Testis (tissue), 3 donors: ENCODE data around the gene DNAJB8. TPM values are rescaled to one million over a fixed set of nuclear protein-coding genes. Genes with fewer than 3 reads are reported as not detected.

Experiments
- DNase-seq: peaks from one replicate; pipeline ENCODE4 v3.0.0-alpha.2; 2019
- H3K27ac ChIP-seq, 2 donors: fragments of 200-600 bp; sonication (generic); one replicate each; pipeline ENCODE4 v1.5.1; 2019
- H3K27me3 ChIP-seq: fragments of 200-600 bp; sonication (generic); one replicate; pipeline ENCODE4 v1.5.1; 2019
- H3K36me3 ChIP-seq: fragments of 200-600 bp; sonication (generic); one replicate; pipeline ENCODE4 v1.5.1; 2017; ENCODE audit warnings: low read depth; ENCODE audit errors: missing control alignments
- H3K4me1 ChIP-seq: fragments of 200-600 bp; sonication (generic); one replicate; pipeline ENCODE4 v1.5.1; 2019
- H3K4me3 ChIP-seq, 2 donors: fragments of 200-600 bp; sonication (generic); one replicate each; pipeline ENCODE4 v1.5.1; 2017 to 2019
- H3K9me3 ChIP-seq: fragments of 200-600 bp; sonication (generic); one replicate; pipeline ENCODE4 v1.5.1; 2017
- POLR2A ChIP-seq: fragments of 450-650 bp; IDR thresholded peaks from one replicate; pipeline ENCODE4 v1.6.1; 2017; ENCODE audit warnings: antibody characterized with exemption, mild to moderate bottlenecking, moderate library complexity
- whole genome bisulfite sequencing, 2 donors: methylation state at CpG; one replicate each; pipeline ENCODE4 v1.1.5; 2018; 5-methylcytosine and 5-hydroxymethylcytosine counted together
- intact Hi-C: fragments of 100-400 bp; cut with DNase I; formaldehyde crosslinking; loops from one replicate; pipeline ENCODE4 v1.15.1; 2023; ENCODE audit warnings: low total_unique reads
- polyA plus RNA-seq: library from polyadenylated mRNA; stranded (reverse); fragments of 350-450 nt; fragmentation: Illumina TruSeq; extraction: RNeasy Lipid Tissue Mini Kit (QIAGEN cat#74804); gene quantifications from one replicate; pipeline ENCODE4 v1.2.3, GENCODE V29; 2014; ENCODE audit warnings: low read depth, low replicate concordance; ENCODE audit not compliant: insufficient read depth
- total RNA-seq, 2 donors: library from RNA; depleted of rRNA; stranded (reverse); fragments of >200 nt; gene quantifications; one replicate each; pipeline ENCODE4 v1.2.3, GENCODE V29; 2016
- TF ChIP-seq, protein P1 (sequence below), 3 experiments: fragments of 450-650 bp in 2 of 3; fragments of 200-600 bp in 1 of 3; sonication (generic) in 1 of 3; IDR thresholded peaks; one replicate each; pipeline ENCODE4 v1.5.1; 2016 to 2019; ENCODE audit warnings: antibody characterized with exemption in 3 of 3, mild to moderate bottlenecking in 2 of 3, moderate library complexity in 1 of 3

The DNAJB8 gene
- total and polyA plus RNA-seq, 3 donors from 2014 or later = 18.3 to 75.0 (median 46.0) TPM

DNA sequence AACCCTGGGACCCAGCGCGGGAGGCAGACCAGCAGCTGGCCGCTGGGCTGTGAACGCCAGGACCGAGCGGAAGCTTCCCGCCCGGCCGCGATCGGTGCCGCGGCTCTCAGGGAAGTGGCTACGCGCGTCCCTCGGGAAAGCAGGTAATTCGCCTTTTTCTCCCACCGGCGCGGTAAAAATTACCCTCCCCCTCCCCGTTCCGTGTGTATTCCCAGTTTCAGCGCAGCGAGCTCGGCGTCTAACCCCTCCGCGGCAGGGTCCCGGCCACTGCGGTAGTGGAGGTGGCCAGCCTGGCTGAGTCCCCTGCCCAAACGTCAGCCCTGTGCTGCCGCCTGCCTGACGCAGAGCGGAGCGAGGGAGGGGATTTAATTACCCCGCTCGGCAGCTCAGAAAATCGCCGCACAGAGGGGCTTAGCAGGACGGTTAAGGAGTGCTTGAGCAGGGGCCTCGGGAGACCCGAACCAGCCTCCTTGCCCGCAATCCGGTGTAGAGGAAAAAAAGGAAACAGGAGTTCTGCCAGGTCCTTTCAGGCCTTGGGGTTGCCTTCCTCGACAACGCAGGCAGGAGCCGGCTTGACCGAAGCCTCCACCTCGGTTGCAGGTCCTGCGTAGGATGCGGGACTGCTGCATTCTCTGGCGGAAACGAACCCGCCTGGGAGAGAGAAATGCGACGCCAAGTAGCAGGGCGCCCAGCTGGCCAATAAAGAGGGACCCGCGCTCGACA lies 23.4 kb upstream of the DNAJB8 start:
- TF ChIP-seq POLR2A = no peak
- TF ChIP-seq, protein P1, sequence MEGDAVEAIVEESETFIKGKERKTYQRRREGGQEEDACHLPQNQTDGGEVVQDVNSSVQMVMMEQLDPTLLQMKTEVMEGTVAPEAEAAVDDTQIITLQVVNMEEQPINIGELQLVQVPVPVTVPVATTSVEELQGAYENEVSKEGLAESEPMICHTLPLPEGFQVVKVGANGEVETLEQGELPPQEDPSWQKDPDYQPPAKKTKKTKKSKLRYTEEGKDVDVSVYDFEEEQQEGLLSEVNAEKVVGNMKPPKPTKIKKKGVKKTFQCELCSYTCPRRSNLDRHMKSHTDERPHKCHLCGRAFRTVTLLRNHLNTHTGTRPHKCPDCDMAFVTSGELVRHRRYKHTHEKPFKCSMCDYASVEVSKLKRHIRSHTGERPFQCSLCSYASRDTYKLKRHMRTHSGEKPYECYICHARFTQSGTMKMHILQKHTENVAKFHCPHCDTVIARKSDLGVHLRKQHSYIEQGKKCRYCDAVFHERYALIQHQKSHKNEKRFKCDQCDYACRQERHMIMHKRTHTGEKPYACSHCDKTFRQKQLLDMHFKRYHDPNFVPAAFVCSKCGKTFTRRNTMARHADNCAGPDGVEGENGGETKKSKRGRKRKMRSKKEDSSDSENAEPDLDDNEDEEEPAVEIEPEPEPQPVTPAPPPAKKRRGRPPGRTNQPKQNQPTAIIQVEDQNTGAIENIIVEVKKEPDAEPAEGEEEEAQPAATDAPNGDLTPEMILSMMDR (IDR thresholded peaks at IDR 0.05) = no peak
- H3K4me3 ChIP-seq = peak overlapping the region; percentile 41 to 60
- H3K36me3 ChIP-seq = no peaks in the 10 kb centered on the region
- H3K27ac ChIP-seq = peak overlapping the region in 1 of 2 donors; percentile 45
- H3K9me3 ChIP-seq = no peaks in the 10 kb centered on the region
- peaks cover 30% of the 10 kb centered on the region for H3K4me1 ChIP-seq
- no peak for DNase-seq
- no peaks in the 10 kb centered on the region for H3K27me3 ChIP-seq
- intact Hi-C loops = loop anchor here (10.0 kb wide), 1 partner anchor 415 kb away; no protein-coding TSS in a partner anchor
- WGBS, 2 donors = 3 to 6% methylated on average over 33 to 58 of the region's 61 CpGs

DNA sequence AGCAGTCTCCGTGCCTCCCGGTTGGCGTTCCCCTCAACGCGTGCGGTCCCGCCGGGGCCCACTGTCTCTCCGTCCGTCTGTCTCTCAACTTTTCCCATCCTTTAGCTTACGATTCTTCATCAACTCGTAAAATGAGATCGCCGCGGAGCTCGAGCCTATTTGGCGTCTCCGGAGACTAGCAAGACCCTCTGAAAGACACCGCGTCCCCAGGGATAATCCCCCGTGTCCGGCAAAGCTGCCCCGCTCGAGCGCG lies 22.9 kb upstream of the DNAJB8 start:
- DNase-seq = no peak
- Histone ChIP-seq H3K27me3 (no peaks in the 10 kb centered on the region), H3K36me3 (no peaks in the 10 kb centered on the region), H3K9me3 (no peaks in the 10 kb centered on the region), H3K27ac (peak overlapping the region in 1 of 2 donors; percentile 45), H3K4me3 (peak overlapping the region; percentile 41 to 60), H3K4me1 (peaks cover 30% of the 10 kb centered on the region)
- WGBS, 2 donors = 0 to 2% methylated on average over 10 to 20 of the region's 26 CpGs
- intact Hi-C loops = no loop called here
- TF ChIP-seq, protein P1 (IDR thresholded peaks at IDR 0.05) = no peak
- no peak for TF ChIP-seq POLR2A

DNA sequence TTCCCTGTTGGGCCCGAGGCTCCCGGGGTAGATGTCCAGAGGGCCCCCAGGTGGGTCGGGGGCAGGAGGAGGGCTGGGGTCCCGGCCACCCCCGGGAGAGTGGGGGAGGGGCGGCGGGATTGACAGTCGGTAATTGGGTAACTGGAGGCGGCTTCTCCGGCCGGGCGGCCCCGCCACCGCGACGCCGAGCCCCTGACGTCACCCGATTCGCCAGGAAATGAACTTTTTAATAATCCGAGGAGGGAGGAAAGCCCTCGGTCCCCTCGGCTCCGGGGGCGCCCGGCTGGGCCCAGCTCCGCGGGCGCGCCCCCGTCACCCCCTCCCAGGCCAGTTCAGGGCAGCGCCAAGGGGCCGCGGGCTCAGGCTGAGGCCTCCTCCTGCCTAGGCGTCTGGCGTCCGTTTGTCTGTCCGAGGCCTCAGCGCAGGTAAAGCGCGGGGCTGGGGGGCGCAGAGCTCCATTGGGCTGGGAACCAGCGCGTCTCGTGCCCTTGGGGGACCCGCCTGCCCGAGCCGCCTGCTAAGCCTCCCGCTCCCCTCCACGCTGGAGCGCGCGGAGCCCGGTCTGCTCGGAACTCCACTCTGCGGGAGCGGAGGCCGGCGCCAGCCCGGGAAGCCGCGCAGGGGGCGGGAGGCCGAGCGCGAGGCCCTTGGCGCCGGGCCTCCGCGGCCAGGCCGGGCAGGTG lies 22.4 kb upstream of the DNAJB8 start:
- no peak for TF ChIP-seq POLR2A
- TF ChIP-seq, protein P1 (IDR thresholded peaks at IDR 0.05) = no peak
- WGBS, 2 donors = 1 to 2% methylated on average over 23 to 58 of the region's 71 CpGs
- no peaks in the 10 kb centered on the region for H3K9me3 ChIP-seq
- peak overlapping the region in 1 of 2 donors; percentile 45 for H3K27ac ChIP-seq
- peaks cover 30% of the 10 kb centered on the region for H3K4me1 ChIP-seq
- no peaks in the 10 kb centered on the region for H3K36me3 ChIP-seq
- intact Hi-C loops = no loop called here
- peak overlapping the region; percentile 41 to 60 for H3K4me3 ChIP-seq
- DNase-seq = no peak
- no peaks in the 10 kb centered on the region for H3K27me3 ChIP-seq

DNA sequence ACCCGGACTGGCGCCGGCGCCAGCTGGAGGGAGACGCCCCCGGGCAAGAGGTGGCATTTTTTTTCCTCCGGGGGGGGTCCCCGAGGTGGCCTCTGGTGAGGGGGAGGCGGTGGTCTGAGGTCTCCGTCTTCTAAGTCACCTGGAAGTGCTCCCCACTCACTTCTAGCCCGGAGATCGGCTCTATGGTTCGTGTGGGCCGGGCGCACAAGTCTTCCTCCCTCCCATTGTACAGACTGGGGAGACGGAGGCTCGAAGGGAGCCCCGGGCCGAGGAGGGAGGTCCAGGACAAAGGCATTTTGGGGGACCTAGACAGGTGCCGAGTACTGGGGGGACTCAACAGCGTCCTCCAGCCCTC lies 21.9 kb upstream of the DNAJB8 start:
- intact Hi-C loops = no loop called here
- DNase-seq = no peak
- Histone ChIP-seq H3K27me3 (no peaks in the 10 kb centered on the region), H3K27ac (peak overlapping the region in 1 of 2 donors; percentile 45), H3K4me1 (peaks cover 30% of the 10 kb centered on the region), H3K4me3 (peak overlapping the region; percentile 38 to 60), H3K36me3 (no peaks in the 10 kb centered on the region), H3K9me3 (no peaks in the 10 kb centered on the region)
- TF ChIP-seq, protein P1 (IDR thresholded peaks at IDR 0.05) = no peak
- no peak for TF ChIP-seq POLR2A
- 3 to 4% methylated on average over 15 to 21 of the region's 21 CpGs for WGBS, 2 donors
